K562 (cell line): Measurements from ENCODE around the gene SEMA6B. TPM values are rescaled to one million over a fixed set of nuclear protein-coding genes. Genes with fewer than 3 reads are reported as not detected.

Source experiments
- ATAC-seq: fragments of 200-7000 bp; cut with Tn5 transposase; 3 replicates; pipeline ENCODE4 v1.9.1; 2020; ENCODE audit warnings: moderate library complexity
- BruUV-seq: library from RNA; stranded (reverse); fragments of 400-500 nt; replicated peaks from 2 replicates; lab custom pipeline; 2021; lab: Mats Ljungman, UMichigan
- CTCF ChIA-PET: fragments of 300-600 bp; formaldehyde crosslinking; extraction: SDS; loops from one replicate; lab custom pipeline; 2021; ENCODE audit warnings: low intra/inter-chr PET ratio; lab: Yijun Ruan, JAX
- POLR2A ChIA-PET: fragments of 300-600, 350-650 bp; sonication (Branson Sonifier 250); formaldehyde crosslinking; extraction: SDS; loops from one replicate; lab custom pipeline; 2021; ENCODE audit warnings: antibody characterized with exemption, inconsistent platforms; lab: Yijun Ruan, JAX
- DNase-seq, 4 experiments: peaks; one replicate each; pipeline versions ENCODE4 v3.0.0 to v3.0.0-alpha.2; 2011 to 2018; ENCODE audit warnings: low spot score in 3 of 4, mixed read lengths in 3 of 4; ENCODE audit errors: extremely low read depth in 1 of 4
- FAIRE-seq: peaks from 2 replicates; lab custom pipeline; 2011; peaks lifted over from hg19 to GRCh38; lab: Jason Lieb, UNC
- H2AFZ ChIP-seq: 2 replicates; pipeline ENCODE4 v1.6.0; 2011; ENCODE audit warnings: low read depth, low read length, control low read depth, inconsistent platforms
- H3K27ac ChIP-seq: fragments of 200-600 bp; 3 replicates; pipeline ENCODE4 v1.8.0; 2011; ENCODE audit warnings: low read depth, mild to moderate bottlenecking, control low read depth, inconsistent platforms, low read length, moderate library complexity, mixed read lengths; ENCODE audit errors: extremely low read depth
- H3K27me3 ChIP-seq, 2 experiments: fragments of 300-600 bp in 1 of 2; 2 replicates in 1 of 2; 3 replicates in 1 of 2; pipeline versions ENCODE4 v1.6.0 to v1.8.0; 2011; ENCODE audit warnings: inconsistent platforms in 2 of 2, low read length in 2 of 2, mild to moderate bottlenecking in 1 of 2, mixed read lengths in 1 of 2, moderate library complexity in 1 of 2; ENCODE audit not compliant: control insufficient read depth in 2 of 2, insufficient read depth in 2 of 2
- H3K36me3 ChIP-seq: fragments of 300-600 bp; 3 replicates; pipeline ENCODE4 v1.8.0; 2011; ENCODE audit warnings: mild to moderate bottlenecking, low read length, inconsistent platforms; ENCODE audit not compliant: control insufficient read depth, insufficient read depth
- H3K4me1 ChIP-seq, 2 experiments: fragments of 200-600 bp in 1 of 2; replicated peaks in 1 of 2; 2 replicates in 1 of 2; 3 replicates in 1 of 2; pipeline versions ENCODE4 v1.5.1 to v1.8.0; 2011; ENCODE audit warnings: inconsistent platforms in 2 of 2, low read length in 2 of 2, mild to moderate bottlenecking in 1 of 2, mixed read lengths in 1 of 2, moderate library complexity in 1 of 2; ENCODE audit not compliant: control insufficient read depth in 2 of 2, insufficient read depth in 2 of 2
- H3K4me2 ChIP-seq: 2 replicates; pipeline ENCODE4 v1.6.1; 2011; ENCODE audit warnings: low read length, control low read depth, inconsistent platforms, mixed read lengths; ENCODE audit not compliant: insufficient read depth
- H3K4me3 ChIP-seq: fragments of 200-600 bp; sonication (generic), shearing (Covaris generic); 2 replicates; pipeline ENCODE4 v1.5.1; 2016; ENCODE audit warnings: control low read depth, inconsistent platforms
- H3K79me2 ChIP-seq: fragments of 200-600 bp; 3 replicates; pipeline ENCODE4 v1.8.0; 2011; ENCODE audit warnings: low read length, inconsistent platforms; ENCODE audit not compliant: control insufficient read depth, insufficient read depth
- H3K9ac ChIP-seq, 2 experiments: 2 replicates each; pipeline versions ENCODE4 v1.6.0 to v1.6.1; 2011; ENCODE audit warnings: low read depth in 2 of 2, low read length in 2 of 2, control low read depth in 1 of 2, inconsistent platforms in 1 of 2, mild to moderate bottlenecking in 1 of 2, mixed read lengths in 1 of 2; ENCODE audit not compliant: insufficient read depth in 1 of 2
- H3K9me1 ChIP-seq: one replicate; pipeline ENCODE4 v1.6.0; 2011; ENCODE audit warnings: inconsistent platforms, mild to moderate bottlenecking, low read length, moderate library complexity; ENCODE audit not compliant: control insufficient read depth, insufficient read depth
- H3K9me3 ChIP-seq: replicated peaks from 2 replicates; pipeline ENCODE4 v1.5.1; 2011; ENCODE audit warnings: low read depth, low read length, inconsistent platforms; ENCODE audit not compliant: control insufficient read depth, insufficient read depth
- H4K20me1 ChIP-seq: replicated peaks from 2 replicates; pipeline ENCODE4 v1.6.1; 2011; ENCODE audit warnings: low read length, inconsistent platforms, mixed read lengths; ENCODE audit not compliant: control insufficient read depth, insufficient read depth
- HDAC3 ChIP-seq: fragments of 450-650 bp; IDR thresholded peaks from 2 replicates; pipeline ENCODE4 v1.6.1; 2018; ENCODE audit warnings: borderline replicate concordance, mild to moderate bottlenecking, moderate library complexity; ENCODE audit not compliant: partially characterized antibody
- LARP7 ChIP-seq: fragments of 450-650 bp; IDR thresholded peaks from 2 replicates; pipeline ENCODE4 v1.6.1; 2016
- MECOM ChIP-seq: fragments of 250-450 bp; sonication (Bioruptor Pico); IDR thresholded peaks from 2 replicates; pipeline ENCODE4 v1.8.0; 2022; ENCODE audit warnings: inconsistent platforms
- NR4A1 ChIP-seq, 2 experiments: fragments of 250-450 bp in 1 of 2; fragments of 450-650 bp in 1 of 2; sonication (Bioruptor Pico) in 1 of 2; IDR thresholded peaks; 2 replicates each; pipeline versions ENCODE4 v1.4.0 to v1.6.1; 2016 to 2020; ENCODE audit warnings: mild to moderate bottlenecking in 2 of 2, missing compliant biosample characterization in 1 of 2, missing genetic modification characterization in 1 of 2, moderate library complexity in 1 of 2
- PBX2 ChIP-seq, 2 experiments: IDR thresholded peaks in 1 of 2; conservative IDR thresholded peaks in 1 of 2; 2 replicates each; pipeline ENCODE4 v1.6.1; 2016; ENCODE audit warnings: low read depth in 2 of 2, mild to moderate bottlenecking in 1 of 2, missing compliant biosample characterization in 1 of 2, missing genetic modification characterization in 1 of 2, moderate library complexity in 1 of 2
- PCBP1 ChIP-seq: fragments of 200-400 bp; formaldehyde crosslinking; IDR thresholded peaks from 2 replicates; pipeline ENCODE4 v1.6.1; 2018; ENCODE audit warnings: mild to moderate bottlenecking, low read depth, low read length; ENCODE audit not compliant: poor library complexity, severe bottlenecking
- SAFB2 ChIP-seq: fragments of 200-400 bp; formaldehyde crosslinking; IDR thresholded peaks from 2 replicates; pipeline ENCODE4 v1.6.1; 2018; ENCODE audit warnings: borderline replicate concordance, low read length, low read depth, moderate library complexity; ENCODE audit not compliant: severe bottlenecking
- ZBTB7A ChIP-seq: IDR thresholded peaks from 2 replicates; pipeline ENCODE4 v1.6.1; 2011; ENCODE audit warnings: low read depth, mild to moderate bottlenecking, low read length, moderate library complexity, borderline replicate concordance; ENCODE audit not compliant: control insufficient read depth
- ZBTB8A ChIP-seq: fragments of 450-650 bp; IDR thresholded peaks from 2 replicates; pipeline ENCODE4 v1.6.1; 2018; ENCODE audit warnings: mild to moderate bottlenecking, moderate library complexity; ENCODE audit not compliant: partially characterized antibody
- WGBS: fragments of 100-300 bp; shearing (Covaris generic); methylation state at CpG from one replicate; pipeline ENCODE4 v1.1.6; 2016; ENCODE audit warnings: low coverage, mixed read lengths; ENCODE audit not compliant: insufficient coverage; ENCODE audit errors: missing lambda C conversion rate; 5-methylcytosine and 5-hydroxymethylcytosine counted together
- in situ Hi-C: fragments of 300-500 bp; cut with MboI; formaldehyde crosslinking; loops from 4 replicates; pipeline ENCODE4 v1.15.0; 2018; ENCODE audit warnings: inconsistent platforms, mixed read lengths
- intact Hi-C: fragments of 100-400 bp; cut with micrococcal nuclease; formaldehyde crosslinking; loops from 2 replicates; pipeline ENCODE4 v1.14.2; 2022
- polyA plus RNA-seq, 8 experiments: library from polyadenylated mRNA; depleted of rRNA in 4 of 8; stranded (reverse) in 5 of 8; unstranded in 3 of 8; fragments of >200 nt; fragmentation: Nextera tagmentation in 2 of 8; fragmentation: Illumina TruSeq in 1 of 8; extraction: Ambion mirVana in 2 of 8; extraction: Trizol in 1 of 8; gene quantifications; 2 replicates each; pipeline versions ENCODE4 v1.2.1 to v1.2.3, GENCODE V29; 2011 to 2014; ENCODE audit warnings: inconsistent platforms in 1 of 8, missing spikeins in 1 of 8
- total RNA-seq, 7 experiments: library from RNA; depleted of rRNA in 6 of 7; stranded (reverse); fragments of >200 nt in 6 of 7; fragmentation: Illumina TruSeq in 2 of 7; extraction: Trizol in 2 of 7; gene quantifications; 2 replicates each; pipeline versions ENCODE4 v1.2.1 to v1.2.3, GENCODE V29; 2011 to 2021; ENCODE audit warnings: low replicate concordance in 1 of 7

Gene SEMA6B
- total and polyA plus RNA-seq, 9 of the 15 experiments (the other 6 are each of a cell fraction or from before 2014, with no cell fraction given): 0.65 to 4.6 (median 2.5) TPM; not detected in 2

- H3K27me3 ChIP-seq: no peaks in the 10 kb centered on the region; a peak in 1 of 5 replicates
- no peak overlapping the region for H2AFZ ChIP-seq
- no peak for FAIRE-seq
- in situ Hi-C loops: no loop called here
- no peaks in the 10 kb centered on the region for H3K9me1 ChIP-seq
- no peak overlapping the region for H3K27ac ChIP-seq
- no peak overlapping the region for H3K4me3 ChIP-seq
- H3K4me2 ChIP-seq: no peak overlapping the region
- WGBS: 54% methylated on average over 15 of the region's 15 CpGs
- no peaks in the 10 kb centered on the region for H3K36me3 ChIP-seq
- no TSS peak for BruUV-seq
- no peaks in the 10 kb centered on the region for H3K79me2 ChIP-seq
- intact Hi-C loops: no loop called here
- no peaks in the 10 kb centered on the region for H3K9me3 ChIP-seq
- H3K9ac ChIP-seq: peak overlapping the region in 1 of 2 experiments; percentile 32; a peak in 1 of 4 replicates
- no peak for ATAC-seq
- peaks cover 0 to 39% of the 10 kb centered on the region in 2 experiments; a peak in 4 of 5 replicates for H3K4me1 ChIP-seq
- ChIA-PET POLR2A (interaction anchor here (0.6 to 1.4 kb wide), 3 partner anchors 17 to 275 kb away, joined by 3 read pairs; partner anchors contain the start of gene YJU2), CTCF (interaction anchor here (0.6 to 2.1 kb wide), 5 partner anchors 114 to 281 kb away, joined by 3 to 9 read pairs (median 3); no protein-coding TSS in a partner anchor)
- TF ChIP-seq ZBTB8A (no peak), ZBTB7A (0 out of 2 replicates have a peak, but pooled peaks have one; percentile 25)
- 0 out of 2 replicates have a peak, but pooled peaks cover 3% of the 10 kb centered on the region for H4K20me1 ChIP-seq
- DNase-seq: no peak
Observed at GRCh38 chr19:4522291-4523002, 37.0 kb downstream of the SEMA6B start.

GRCh38 chr19:4521888-4522242, 37.6 kb downstream of the SEMA6B start:
- H3K36me3 ChIP-seq: no peaks in the 10 kb centered on the region
- no peak overlapping the region for H3K27ac ChIP-seq
- no peak overlapping the region for H3K4me3 ChIP-seq
- H3K9me3 ChIP-seq: no peaks in the 10 kb centered on the region
- no peak for DNase-seq
- CTCF ChIA-PET: interaction anchor here (0.6 to 2.1 kb wide), 2 partner anchors 114 to 250 kb away, joined by 3 to 9 read pairs; no protein-coding TSS in a partner anchor
- intact Hi-C loops: no loop called here
- no peaks in the 10 kb centered on the region for H3K79me2 ChIP-seq
- peaks cover 0 to 42% of the 10 kb centered on the region in 2 experiments; a peak in 2 of 5 replicates for H3K4me1 ChIP-seq
- no peak overlapping the region for H2AFZ ChIP-seq
- ATAC-seq: no peak
- in situ Hi-C loops: no loop called here
- H3K9me1 ChIP-seq: no peaks in the 10 kb centered on the region
- H3K9ac ChIP-seq: peak overlapping the region in 1 of 2 experiments; percentile 64; a peak in 2 of 4 replicates
- POLR2A ChIA-PET: interaction anchor here (0.9 kb wide), 1 partner anchor 18 kb away, joined by 3 read pairs; no protein-coding TSS in a partner anchor
- 0 out of 2 replicates have a peak, but pooled peaks cover 3% of the 10 kb centered on the region for H4K20me1 ChIP-seq
- no peaks in the 10 kb centered on the region; a peak in 1 of 5 replicates for H3K27me3 ChIP-seq
- 24% methylated on average over 5 of the region's 5 CpGs for WGBS
- no TSS peak for BruUV-seq
- H3K4me2 ChIP-seq: no peak overlapping the region
- FAIRE-seq: no peak
- TF ChIP-seq HDAC3 (no peak), NR4A1 (CRISPR knock-in tag; IDR thresholded peaks at IDR 0.05) (no peak), NR4A1 (tag; IDR thresholded peaks at IDR 0.05) (no peak), PBX2 (CRISPR knock-in tag; IDR thresholded peaks at IDR 0.05; ENCODE audit: low read depth) (no peak), PBX2 (tag; conservative IDR thresholded peaks at IDR 0.05; ENCODE audit: low read depth) (no peak), SAFB2 (no peak), PCBP1 (no peak), MECOM (CRISPR knock-in tag) (no peak), LARP7 (no peak)
